Breast epithelium (tissue), 3 donors: Measurements from ENCODE around the gene PCBP3.

Source experiments
- POLR2AphosphoS5 ChIP-seq, 3 donors: sonication (generic); formaldehyde crosslinking; IDR thresholded peaks; one replicate each; pipeline ENCODE4 v1.6.1; 2017; ENCODE audit warnings: antibody characterized with exemption in 3 of 3
- TF ChIP-seq, protein P1 (sequence below), 3 donors: fragments of 450-650 bp; IDR thresholded peaks; one replicate each; pipeline ENCODE4 v1.5.1; 2016 to 2017; ENCODE audit warnings: antibody characterized with exemption in 3 of 3, mild to moderate bottlenecking in 3 of 3, moderate library complexity in 3 of 3

- TF ChIP-seq POLR2AphosphoS5 (IDR thresholded peaks at IDR 0.05) = no peak
- TF ChIP-seq, protein P1, sequence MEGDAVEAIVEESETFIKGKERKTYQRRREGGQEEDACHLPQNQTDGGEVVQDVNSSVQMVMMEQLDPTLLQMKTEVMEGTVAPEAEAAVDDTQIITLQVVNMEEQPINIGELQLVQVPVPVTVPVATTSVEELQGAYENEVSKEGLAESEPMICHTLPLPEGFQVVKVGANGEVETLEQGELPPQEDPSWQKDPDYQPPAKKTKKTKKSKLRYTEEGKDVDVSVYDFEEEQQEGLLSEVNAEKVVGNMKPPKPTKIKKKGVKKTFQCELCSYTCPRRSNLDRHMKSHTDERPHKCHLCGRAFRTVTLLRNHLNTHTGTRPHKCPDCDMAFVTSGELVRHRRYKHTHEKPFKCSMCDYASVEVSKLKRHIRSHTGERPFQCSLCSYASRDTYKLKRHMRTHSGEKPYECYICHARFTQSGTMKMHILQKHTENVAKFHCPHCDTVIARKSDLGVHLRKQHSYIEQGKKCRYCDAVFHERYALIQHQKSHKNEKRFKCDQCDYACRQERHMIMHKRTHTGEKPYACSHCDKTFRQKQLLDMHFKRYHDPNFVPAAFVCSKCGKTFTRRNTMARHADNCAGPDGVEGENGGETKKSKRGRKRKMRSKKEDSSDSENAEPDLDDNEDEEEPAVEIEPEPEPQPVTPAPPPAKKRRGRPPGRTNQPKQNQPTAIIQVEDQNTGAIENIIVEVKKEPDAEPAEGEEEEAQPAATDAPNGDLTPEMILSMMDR (IDR thresholded peaks at IDR 0.05) = no peak
Observed at GRCh38 chr21:45943630-45944540, 300.4 kb downstream of the PCBP3 start.
